ENCODE measurements around the gene RBM43.
"Not testable (repeated sequence)": the region's sequence is repeated elsewhere in the genome, so short reads cannot be mapped to it uniquely, and the experiment has no call there.

Gene RBM43

GRCh38 chr2:151261231-151261976 is at the start of gene RBM43:
Gene RBM43 (minus strand): TSS chr2:151261863. CDS start chr2:151261727, 136 bp downstream.
- Mint-ChIP-seq H3K4me3 (peak within 1 kb of the TSS; percentile 82), H3K36me3 (ENCODE audit: low read depth) (no peaks in the 10 kb centered on the region)
- intact Hi-C loops (cut with micrococcal nuclease), result loop anchor here (2.0 kb wide), 2 partner anchors 27 to 149 kb away; partner anchors contain the start of gene NMI

GRCh38 chr2:151310313-151310712 is 48.6 kb upstream of the RBM43 start:
- intact Hi-C loops (cut with micrococcal nuclease); H3K4me1 Mint-ChIP-seq (ENCODE audit: low read depth); H3K27ac Mint-ChIP-seq; H3K36me3 Mint-ChIP-seq (ENCODE audit: low read depth); H3K27me3 Mint-ChIP-seq; H3K4me3 Mint-ChIP-seq; H3K9me3 Mint-ChIP-seq: not testable (repeated sequence)

More at GRCh38 chr2:151261231-151261976, at the start of gene RBM43:
- H3K4me1 Mint-ChIP-seq (ENCODE audit: low read depth), result peaks cover 27% of the 10 kb centered on the region
- H3K27ac Mint-ChIP-seq, result peak within 1 kb of the TSS; percentile 89
- no peaks in the 10 kb centered on the region for H3K9me3 Mint-ChIP-seq
- H3K27me3 Mint-ChIP-seq, result no peaks in the 10 kb centered on the region

GRCh38 chr2:151306621-151307020 is 45.0 kb upstream of the RBM43 start:
- no peaks in the 10 kb centered on the region for H3K36me3 Mint-ChIP-seq (ENCODE audit: low read depth)
- H3K27ac Mint-ChIP-seq, result no peak overlapping the region
- H3K27me3 Mint-ChIP-seq, result no peaks in the 10 kb centered on the region
- intact Hi-C loops (cut with micrococcal nuclease), result no loop called here
- H3K9me3 Mint-ChIP-seq, result peaks cover 9% of the 10 kb centered on the region
- no peak overlapping the region for H3K4me3 Mint-ChIP-seq
- peaks cover 8% of the 10 kb centered on the region for H3K4me1 Mint-ChIP-seq (ENCODE audit: low read depth)

GRCh38 chr2:151305129-151305691 is 43.5 kb upstream of the RBM43 start:
- intact Hi-C loops (cut with micrococcal nuclease), result no loop called here
- Mint-ChIP-seq H3K4me3 (no peak overlapping the region), H3K27me3 (no peaks in the 10 kb centered on the region), H3K4me1 (ENCODE audit: low read depth) (peaks cover 9% of the 10 kb centered on the region), H3K36me3 (ENCODE audit: low read depth) (no peaks in the 10 kb centered on the region), H3K27ac (peak overlapping the region; percentile 49), H3K9me3 (peaks cover 9% of the 10 kb centered on the region)

GRCh38 chr2:151302879-151303278 is 41.2 kb upstream of the RBM43 start:
- intact Hi-C loops (cut with micrococcal nuclease), result no loop called here
- peaks cover 24% of the 10 kb centered on the region for H3K4me1 Mint-ChIP-seq (ENCODE audit: low read depth)
- no peaks in the 10 kb centered on the region for H3K27me3 Mint-ChIP-seq
- no peak overlapping the region for H3K4me3 Mint-ChIP-seq
- H3K27ac Mint-ChIP-seq, result no peak overlapping the region
- H3K36me3 Mint-ChIP-seq (ENCODE audit: low read depth), result no peaks in the 10 kb centered on the region
- H3K9me3 Mint-ChIP-seq, result peaks cover 9% of the 10 kb centered on the region

GRCh38 chr2:151302404-151302803 is 40.7 kb upstream of the RBM43 start:
- H3K4me3 Mint-ChIP-seq, result no peak overlapping the region
- peaks cover 29% of the 10 kb centered on the region for H3K4me1 Mint-ChIP-seq (ENCODE audit: low read depth)
- no peaks in the 10 kb centered on the region for H3K27me3 Mint-ChIP-seq
- H3K9me3 Mint-ChIP-seq, result peaks cover 9% of the 10 kb centered on the region
- intact Hi-C loops (cut with micrococcal nuclease), result no loop called here
- no peaks in the 10 kb centered on the region for H3K36me3 Mint-ChIP-seq (ENCODE audit: low read depth)
- H3K27ac Mint-ChIP-seq, result no peak overlapping the region

GRCh38 chr2:151299920-151300539 is 38.4 kb upstream of the RBM43 start:
- Mint-ChIP-seq H3K4me3 (no peak overlapping the region), H3K4me1 (ENCODE audit: low read depth) (peaks cover 30% of the 10 kb centered on the region), H3K27me3 (no peaks in the 10 kb centered on the region), H3K36me3 (ENCODE audit: low read depth) (no peaks in the 10 kb centered on the region), H3K9me3 (peaks cover 4% of the 10 kb centered on the region), H3K27ac (peak overlapping the region; percentile 3)
- intact Hi-C loops (cut with micrococcal nuclease), result no loop called here

GRCh38 chr2:151297882-151298281 is 36.2 kb upstream of the RBM43 start:
- H3K9me3 Mint-ChIP-seq, result no peaks in the 10 kb centered on the region
- H3K4me1 Mint-ChIP-seq (ENCODE audit: low read depth), result peaks cover 28% of the 10 kb centered on the region
- peak overlapping the region; percentile 66 for H3K27ac Mint-ChIP-seq
- intact Hi-C loops (cut with micrococcal nuclease), result no loop called here
- H3K27me3 Mint-ChIP-seq, result no peaks in the 10 kb centered on the region
- no peak overlapping the region for H3K4me3 Mint-ChIP-seq
- H3K36me3 Mint-ChIP-seq (ENCODE audit: low read depth), result no peaks in the 10 kb centered on the region

- intact Hi-C loops (cut with micrococcal nuclease); H3K36me3 Mint-ChIP-seq (ENCODE audit: low read depth); H3K27ac Mint-ChIP-seq; H3K9me3 Mint-ChIP-seq; H3K4me3 Mint-ChIP-seq; H3K27me3 Mint-ChIP-seq: not testable (repeated sequence)
- H3K4me1 Mint-ChIP-seq (ENCODE audit: low read depth), result peaks cover 34% of the 10 kb centered on the region
These were observed 34.3 kb upstream of the RBM43 start for GRCh38 chr2:151295926-151296325.

- H3K4me3 Mint-ChIP-seq, result no peak overlapping the region
- peaks cover 25% of the 10 kb centered on the region for H3K4me1 Mint-ChIP-seq (ENCODE audit: low read depth)
- intact Hi-C loops (cut with micrococcal nuclease), result no loop called here
- no peaks in the 10 kb centered on the region for H3K9me3 Mint-ChIP-seq
- peaks cover 6% of the 10 kb centered on the region for H3K36me3 Mint-ChIP-seq (ENCODE audit: low read depth)
- H3K27me3 Mint-ChIP-seq, result no peaks in the 10 kb centered on the region
- no peak overlapping the region for H3K27ac Mint-ChIP-seq
These were observed 30.9 kb upstream of the RBM43 start for GRCh38 chr2:151292546-151292945.

GRCh38 chr2:151292141-151292540 is 30.5 kb upstream of the RBM43 start:
- Mint-ChIP-seq H3K4me3 (no peak overlapping the region), H3K4me1 (ENCODE audit: low read depth) (peaks cover 25% of the 10 kb centered on the region), H3K36me3 (ENCODE audit: low read depth) (peaks cover 6% of the 10 kb centered on the region), H3K27me3 (no peaks in the 10 kb centered on the region), H3K27ac (no peak overlapping the region), H3K9me3 (no peaks in the 10 kb centered on the region)
- intact Hi-C loops (cut with micrococcal nuclease), result no loop called here

- Mint-ChIP-seq H3K4me1 (ENCODE audit: low read depth) (peaks cover 30% of the 10 kb centered on the region), H3K27me3 (no peaks in the 10 kb centered on the region), H3K36me3 (ENCODE audit: low read depth) (peaks cover 13% of the 10 kb centered on the region), H3K9me3 (no peaks in the 10 kb centered on the region), H3K27ac (no peak overlapping the region), H3K4me3 (no peak overlapping the region)
- intact Hi-C loops (cut with micrococcal nuclease), result no loop called here
These were observed 29.6 kb upstream of the RBM43 start for GRCh38 chr2:151291224-151291623.

GRCh38 chr2:151289972-151290866 is 28.6 kb upstream of the RBM43 start:
- Mint-ChIP-seq H3K9me3 (no peaks in the 10 kb centered on the region), H3K36me3 (ENCODE audit: low read depth) (peaks cover 17% of the 10 kb centered on the region), H3K27ac (peak overlapping the region; percentile 96), H3K4me1 (ENCODE audit: low read depth) (peaks cover 34% of the 10 kb centered on the region), H3K27me3 (no peaks in the 10 kb centered on the region), H3K4me3 (peak overlapping the region; percentile 83)
- intact Hi-C loops (cut with micrococcal nuclease), result loop anchor here (2.0 to 5.0 kb wide), 2 partner anchors 29 to 67 kb away; partner anchors contain the start of genes RBM43 and TNFAIP6
